Measurements from ENCODE around the gene BAIAP2L1. TPM values are rescaled to one million over a fixed set of nuclear protein-coding genes. Genes with fewer than 3 reads are reported as not detected.

Gene BAIAP2L1
- total RNA-seq, 2 experiments from 2014 or later, result 1.7 to 2.3 TPM

DNA sequence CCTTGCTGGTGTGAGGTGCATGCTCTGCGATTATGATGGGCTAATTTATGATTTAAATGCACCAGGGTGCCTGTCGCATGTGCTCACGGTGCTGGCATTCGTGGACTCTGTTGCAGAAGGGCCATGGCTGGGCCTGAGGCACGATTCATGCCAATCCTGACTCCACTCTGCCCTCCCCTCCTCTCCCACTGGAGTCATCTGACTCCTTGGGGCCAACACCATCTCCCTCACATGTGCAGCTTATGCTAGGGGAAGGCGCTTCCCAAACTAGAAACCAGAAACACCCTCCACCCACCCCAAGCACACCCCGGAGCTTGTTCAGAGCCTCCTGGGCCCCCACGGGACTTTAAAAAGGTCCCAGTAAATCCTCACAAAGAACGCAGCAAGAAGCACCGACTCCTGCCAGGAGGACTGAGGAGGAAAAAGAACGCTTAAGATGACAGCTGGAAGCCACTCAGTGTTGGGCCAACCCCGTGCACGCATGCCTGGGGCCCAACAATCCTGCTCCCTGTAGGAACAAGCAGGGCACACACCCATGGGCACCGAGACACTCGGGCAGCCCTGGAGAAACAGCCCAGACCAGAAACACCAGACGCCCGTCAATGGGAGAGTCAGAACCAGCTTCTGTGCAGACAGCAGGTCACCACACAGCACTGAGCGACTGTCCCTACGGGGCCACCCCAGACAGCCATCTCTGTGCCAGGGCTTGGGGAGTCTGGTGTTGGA is 105.3 kb downstream of the BAIAP2L1 start:
- ATAC-seq (no peak), DNase-seq (no peak)
- H3K27me3 Mint-ChIP-seq, result no peaks in the 10 kb centered on the region
- ChIA-PET CTCF (no interaction called here), POLR2A (no interaction called here)
- H3K27ac Mint-ChIP-seq, result no peak overlapping the region
- no peak for TF ChIP-seq CTCF (IDR thresholded peaks at IDR 0.05)
- no peaks in the 10 kb centered on the region for H3K9me3 Mint-ChIP-seq
- H3K4me3 Mint-ChIP-seq, result no peak overlapping the region
- intact Hi-C loops (cut with micrococcal nuclease), result no loop called here
- peaks cover 2% of the 10 kb centered on the region for H3K36me3 Mint-ChIP-seq (ENCODE audit: low read depth)
- no peaks in the 10 kb centered on the region for H3K4me1 Mint-ChIP-seq (ENCODE audit: low read depth)

DNA sequence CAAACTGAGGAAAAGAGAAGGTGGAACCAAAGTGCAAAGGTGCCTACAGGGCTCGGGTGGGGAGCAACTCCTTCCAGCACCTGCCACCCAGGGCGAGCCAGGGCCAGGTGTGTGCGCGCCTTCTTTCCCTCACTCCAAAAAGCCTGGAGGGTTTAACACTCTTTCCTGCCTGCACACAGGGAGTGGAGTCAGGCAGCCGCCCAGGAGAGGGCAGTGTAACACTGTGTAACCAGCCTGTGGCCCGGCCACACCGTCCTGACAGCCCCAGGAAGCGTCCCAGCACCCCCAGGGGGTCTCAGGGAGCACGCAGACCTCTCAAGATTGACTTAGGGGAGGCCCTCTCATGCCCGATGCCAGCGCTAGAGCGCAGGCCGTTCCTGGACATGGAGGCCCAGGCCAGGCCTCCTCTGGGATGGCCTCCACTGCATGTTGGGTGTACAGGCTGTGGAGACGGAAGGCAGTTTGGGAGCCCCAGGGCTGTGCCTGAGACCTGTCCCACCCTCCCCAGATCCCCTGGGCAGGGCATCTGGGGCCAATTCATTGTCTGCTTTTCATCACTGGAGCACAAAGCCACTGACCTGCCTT is 106.0 kb downstream of the BAIAP2L1 start:
- peak; percentile 52 for TF ChIP-seq CTCF (IDR thresholded peaks at IDR 0.05)
- ATAC-seq (peak; percentile 84), DNase-seq (peak; percentile 54)
- Mint-ChIP-seq H3K27ac (no peak overlapping the region), H3K4me1 (ENCODE audit: low read depth) (no peaks in the 10 kb centered on the region), H3K4me3 (no peak overlapping the region), H3K36me3 (ENCODE audit: low read depth) (peaks cover 2% of the 10 kb centered on the region), H3K27me3 (no peaks in the 10 kb centered on the region), H3K9me3 (no peaks in the 10 kb centered on the region)
- ChIA-PET CTCF (interaction anchor here (1.1 kb wide), 1 partner anchor 108 kb away, joined by 3 read pairs; no protein-coding TSS in a partner anchor), POLR2A (no interaction called here)
- intact Hi-C loops (cut with micrococcal nuclease), result no loop called here

GRCh38 chr7:98294326-98294725 is 106.6 kb downstream of the BAIAP2L1 start:
- intact Hi-C loops (cut with micrococcal nuclease), result no loop called here
- ATAC-seq (no peak), DNase-seq (no peak)
- ChIA-PET POLR2A (no interaction called here), CTCF (interaction anchor here (0.7 to 1.1 kb wide), 2 partner anchors 44 to 109 kb away, joined by 3 read pairs; no protein-coding TSS in a partner anchor)
- Mint-ChIP-seq H3K36me3 (ENCODE audit: low read depth) (peaks cover 2% of the 10 kb centered on the region), H3K27ac (no peak overlapping the region), H3K4me3 (no peak overlapping the region), H3K27me3 (no peaks in the 10 kb centered on the region), H3K9me3 (no peaks in the 10 kb centered on the region), H3K4me1 (ENCODE audit: low read depth) (no peaks in the 10 kb centered on the region)
- no peak for TF ChIP-seq CTCF (IDR thresholded peaks at IDR 0.05)

- intact Hi-C loops (cut with micrococcal nuclease), result no loop called here
- TF ChIP-seq CTCF (IDR thresholded peaks at IDR 0.05), result no peak
- Mint-ChIP-seq H3K9me3 (no peaks in the 10 kb centered on the region), H3K27me3 (no peaks in the 10 kb centered on the region), H3K27ac (no peak overlapping the region), H3K36me3 (ENCODE audit: low read depth) (peaks cover 2% of the 10 kb centered on the region), H3K4me3 (no peak overlapping the region), H3K4me1 (ENCODE audit: low read depth) (no peaks in the 10 kb centered on the region)
- DNase-seq (no peak), ATAC-seq (no peak)
- POLR2A ChIA-PET, result no interaction called here
- CTCF ChIA-PET, result interaction anchor here (0.7 to 1.1 kb wide), 2 partner anchors 43 to 109 kb away, joined by 3 read pairs; no protein-coding TSS in a partner anchor
These were observed 107.1 kb downstream of the BAIAP2L1 start for GRCh38 chr7:98293746-98294145.

DNA sequence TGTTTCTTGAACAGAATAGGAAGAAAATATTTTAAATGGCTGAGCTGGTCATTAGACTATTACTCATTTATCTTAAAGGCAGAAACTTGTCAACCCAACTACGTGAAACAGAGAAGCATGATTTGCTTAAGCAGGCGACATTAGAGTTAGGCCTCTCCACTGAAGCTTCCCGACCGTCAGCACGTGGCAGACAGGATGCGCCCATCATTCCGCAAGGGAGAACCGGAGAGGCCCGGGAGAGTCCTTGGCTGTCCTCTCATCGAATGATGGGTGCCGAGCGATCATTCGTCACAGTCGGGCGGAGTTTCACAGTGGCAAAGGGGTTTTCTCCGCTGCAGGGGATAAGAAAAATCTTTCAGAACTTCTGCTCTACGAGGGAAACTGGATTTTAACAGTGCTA is 107.6 kb downstream of the BAIAP2L1 start:
- no peaks in the 10 kb centered on the region for H3K9me3 Mint-ChIP-seq
- CTCF ChIA-PET, result no interaction called here
- H3K36me3 Mint-ChIP-seq (ENCODE audit: low read depth), result peaks cover 2% of the 10 kb centered on the region
- no peaks in the 10 kb centered on the region for H3K27me3 Mint-ChIP-seq
- POLR2A ChIA-PET, result no interaction called here
- H3K27ac Mint-ChIP-seq, result no peak overlapping the region
- peaks cover 1% of the 10 kb centered on the region for H3K4me1 Mint-ChIP-seq (ENCODE audit: low read depth)
- ATAC-seq (no peak), DNase-seq (no peak)
- H3K4me3 Mint-ChIP-seq, result no peak overlapping the region
- intact Hi-C loops (cut with micrococcal nuclease), result no loop called here
- TF ChIP-seq CTCF (IDR thresholded peaks at IDR 0.05), result no peak

All from activated CD8-positive, alpha-beta T cell treated with anti-CD3 and anti-CD28 coated beads for 36 hours (primary cell).